ENCODE data around the gene FRAT2.
"Not testable (repeated sequence)": the region's sequence is repeated elsewhere in the genome, so short reads cannot be mapped to it uniquely, and the experiment has no call there.

DNA sequence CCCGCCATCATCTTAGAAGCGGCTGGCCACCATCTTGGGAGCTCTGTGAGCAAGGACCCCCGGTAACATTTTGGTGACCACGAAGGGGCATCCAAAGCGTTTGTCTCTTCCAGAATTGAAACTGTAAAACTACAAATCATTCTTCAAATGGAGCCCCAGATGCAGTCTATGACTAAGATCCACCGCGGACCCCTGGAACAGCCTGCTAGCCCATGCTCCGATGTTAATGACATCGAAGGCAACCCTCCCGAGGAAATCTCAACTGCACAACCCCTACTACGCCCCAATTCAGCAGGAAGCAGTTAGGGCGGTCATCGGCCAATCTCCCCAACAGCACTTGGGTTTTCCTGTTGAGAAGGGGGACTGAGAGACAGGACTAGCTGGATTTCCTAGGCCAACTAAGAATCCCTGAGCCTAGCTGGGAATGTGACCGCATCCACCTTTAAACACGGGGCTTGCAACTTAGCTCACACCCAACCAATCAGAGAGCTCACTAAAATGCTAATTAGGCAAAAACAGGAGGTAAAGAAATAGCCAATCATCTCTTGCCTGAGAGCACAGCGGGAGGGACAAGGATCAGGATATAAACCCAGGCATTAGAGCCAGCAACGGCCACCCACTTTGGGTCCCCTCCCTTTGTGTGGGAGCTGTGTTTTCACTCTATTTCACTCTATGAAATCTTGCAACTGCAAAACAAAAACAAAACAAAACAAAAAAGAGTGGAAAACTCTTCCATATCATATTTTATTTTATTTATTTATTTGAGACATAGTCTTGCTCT is 43.8 kb downstream of the FRAT2 start:
- TF ChIP-seq, protein P1, sequence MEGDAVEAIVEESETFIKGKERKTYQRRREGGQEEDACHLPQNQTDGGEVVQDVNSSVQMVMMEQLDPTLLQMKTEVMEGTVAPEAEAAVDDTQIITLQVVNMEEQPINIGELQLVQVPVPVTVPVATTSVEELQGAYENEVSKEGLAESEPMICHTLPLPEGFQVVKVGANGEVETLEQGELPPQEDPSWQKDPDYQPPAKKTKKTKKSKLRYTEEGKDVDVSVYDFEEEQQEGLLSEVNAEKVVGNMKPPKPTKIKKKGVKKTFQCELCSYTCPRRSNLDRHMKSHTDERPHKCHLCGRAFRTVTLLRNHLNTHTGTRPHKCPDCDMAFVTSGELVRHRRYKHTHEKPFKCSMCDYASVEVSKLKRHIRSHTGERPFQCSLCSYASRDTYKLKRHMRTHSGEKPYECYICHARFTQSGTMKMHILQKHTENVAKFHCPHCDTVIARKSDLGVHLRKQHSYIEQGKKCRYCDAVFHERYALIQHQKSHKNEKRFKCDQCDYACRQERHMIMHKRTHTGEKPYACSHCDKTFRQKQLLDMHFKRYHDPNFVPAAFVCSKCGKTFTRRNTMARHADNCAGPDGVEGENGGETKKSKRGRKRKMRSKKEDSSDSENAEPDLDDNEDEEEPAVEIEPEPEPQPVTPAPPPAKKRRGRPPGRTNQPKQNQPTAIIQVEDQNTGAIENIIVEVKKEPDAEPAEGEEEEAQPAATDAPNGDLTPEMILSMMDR (IDR thresholded peaks at IDR 0.05) = not testable (repeated sequence)
- TF ChIP-seq, protein P2, sequence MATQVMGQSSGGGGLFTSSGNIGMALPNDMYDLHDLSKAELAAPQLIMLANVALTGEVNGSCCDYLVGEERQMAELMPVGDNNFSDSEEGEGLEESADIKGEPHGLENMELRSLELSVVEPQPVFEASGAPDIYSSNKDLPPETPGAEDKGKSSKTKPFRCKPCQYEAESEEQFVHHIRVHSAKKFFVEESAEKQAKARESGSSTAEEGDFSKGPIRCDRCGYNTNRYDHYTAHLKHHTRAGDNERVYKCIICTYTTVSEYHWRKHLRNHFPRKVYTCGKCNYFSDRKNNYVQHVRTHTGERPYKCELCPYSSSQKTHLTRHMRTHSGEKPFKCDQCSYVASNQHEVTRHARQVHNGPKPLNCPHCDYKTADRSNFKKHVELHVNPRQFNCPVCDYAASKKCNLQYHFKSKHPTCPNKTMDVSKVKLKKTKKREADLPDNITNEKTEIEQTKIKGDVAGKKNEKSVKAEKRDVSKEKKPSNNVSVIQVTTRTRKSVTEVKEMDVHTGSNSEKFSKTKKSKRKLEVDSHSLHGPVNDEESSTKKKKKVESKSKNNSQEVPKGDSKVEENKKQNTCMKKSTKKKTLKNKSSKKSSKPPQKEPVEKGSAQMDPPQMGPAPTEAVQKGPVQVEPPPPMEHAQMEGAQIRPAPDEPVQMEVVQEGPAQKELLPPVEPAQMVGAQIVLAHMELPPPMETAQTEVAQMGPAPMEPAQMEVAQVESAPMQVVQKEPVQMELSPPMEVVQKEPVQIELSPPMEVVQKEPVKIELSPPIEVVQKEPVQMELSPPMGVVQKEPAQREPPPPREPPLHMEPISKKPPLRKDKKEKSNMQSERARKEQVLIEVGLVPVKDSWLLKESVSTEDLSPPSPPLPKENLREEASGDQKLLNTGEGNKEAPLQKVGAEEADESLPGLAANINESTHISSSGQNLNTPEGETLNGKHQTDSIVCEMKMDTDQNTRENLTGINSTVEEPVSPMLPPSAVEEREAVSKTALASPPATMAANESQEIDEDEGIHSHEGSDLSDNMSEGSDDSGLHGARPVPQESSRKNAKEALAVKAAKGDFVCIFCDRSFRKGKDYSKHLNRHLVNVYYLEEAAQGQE (IDR thresholded peaks at IDR 0.05; ENCODE audit: insufficient read depth in 1 of 2, low read depth in 2 of 2, low read length in 1 of 2) = not testable (repeated sequence)
- not testable (repeated sequence) for TF ChIP-seq POLR2AphosphoS5, TCF7L2 (IDR thresholded peaks at IDR 0.05; ENCODE audit: low read depth, low read length)
